Epithelial cell of esophagus (primary cell): Measurements from ENCODE around the gene CNOT3.

Source experiments
- DNase-seq: peaks from one replicate; pipeline ENCODE4 v3.0.0; 2010; ENCODE audit warnings: low read depth
- H3K4me3 ChIP-seq: 2 replicates; pipeline ENCODE4 v1.5.1; 2011; ENCODE audit warnings: mild to moderate bottlenecking, low read length, control low read depth
- CTCF ChIP-seq: IDR thresholded peaks from 2 replicates; pipeline ENCODE4 v1.5.1; 2011; ENCODE audit warnings: low read depth, mild to moderate bottlenecking, low read length, control low read depth, inconsistent platforms; ENCODE audit not compliant: insufficient read depth; ENCODE audit errors: missing control alignments

The CNOT3 gene

GRCh38 chr19:54108496-54108895, 29.1 kb upstream of the CNOT3 start:
- TF ChIP-seq CTCF = no peak
- H3K4me3 ChIP-seq = no peak overlapping the region
- no peak for DNase-seq

- DNase-seq = no peak
These were observed 27.9 kb upstream of the CNOT3 start for GRCh38 chr19:54109651-54110050.

DNA sequence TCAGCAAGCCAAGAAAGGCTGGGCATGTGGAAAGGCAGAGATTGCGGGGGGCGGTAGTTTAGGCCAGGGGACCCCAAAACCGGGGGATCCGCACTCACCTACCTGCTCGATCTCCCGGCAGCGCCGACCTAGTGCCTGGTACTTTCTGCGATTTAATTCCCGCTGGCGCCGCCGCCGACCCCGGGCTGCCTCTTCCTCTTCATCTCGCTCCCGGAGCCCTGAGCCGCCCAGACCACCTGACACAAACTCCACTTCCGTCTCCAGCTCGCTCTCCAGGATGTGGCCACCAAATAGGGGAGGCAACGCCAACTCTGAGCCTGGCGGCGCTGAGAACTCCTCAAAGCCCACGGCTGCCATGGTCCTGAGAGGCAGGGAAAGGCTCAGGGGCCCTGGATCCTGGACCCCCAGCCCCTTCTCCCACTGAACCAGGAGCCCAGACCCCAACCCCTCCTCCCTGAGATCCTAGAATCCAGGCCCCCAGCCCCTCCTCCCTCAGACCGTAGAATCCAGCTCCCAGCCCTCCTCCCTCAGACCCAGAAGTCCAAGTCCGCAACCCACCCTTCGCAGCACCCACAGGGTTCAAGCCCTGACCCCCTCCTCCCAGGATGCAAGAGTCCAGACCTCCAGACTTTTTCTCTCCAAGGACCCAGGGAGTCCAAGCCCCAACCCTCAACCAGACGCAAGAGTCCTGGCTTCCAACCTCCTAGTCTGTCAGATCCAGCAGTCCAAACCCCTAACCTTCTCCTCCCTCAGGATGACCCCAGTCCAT, 23.0 kb upstream of the CNOT3 start:
- TF ChIP-seq CTCF = no peak
- DNase-seq = peak; percentile 34
- peak overlapping the region; percentile 91 for H3K4me3 ChIP-seq

More at GRCh38 chr19:54109651-54110050, 27.9 kb upstream of the CNOT3 start:
- H3K4me3 ChIP-seq = no peak overlapping the region
- no peak for TF ChIP-seq CTCF

DNA sequence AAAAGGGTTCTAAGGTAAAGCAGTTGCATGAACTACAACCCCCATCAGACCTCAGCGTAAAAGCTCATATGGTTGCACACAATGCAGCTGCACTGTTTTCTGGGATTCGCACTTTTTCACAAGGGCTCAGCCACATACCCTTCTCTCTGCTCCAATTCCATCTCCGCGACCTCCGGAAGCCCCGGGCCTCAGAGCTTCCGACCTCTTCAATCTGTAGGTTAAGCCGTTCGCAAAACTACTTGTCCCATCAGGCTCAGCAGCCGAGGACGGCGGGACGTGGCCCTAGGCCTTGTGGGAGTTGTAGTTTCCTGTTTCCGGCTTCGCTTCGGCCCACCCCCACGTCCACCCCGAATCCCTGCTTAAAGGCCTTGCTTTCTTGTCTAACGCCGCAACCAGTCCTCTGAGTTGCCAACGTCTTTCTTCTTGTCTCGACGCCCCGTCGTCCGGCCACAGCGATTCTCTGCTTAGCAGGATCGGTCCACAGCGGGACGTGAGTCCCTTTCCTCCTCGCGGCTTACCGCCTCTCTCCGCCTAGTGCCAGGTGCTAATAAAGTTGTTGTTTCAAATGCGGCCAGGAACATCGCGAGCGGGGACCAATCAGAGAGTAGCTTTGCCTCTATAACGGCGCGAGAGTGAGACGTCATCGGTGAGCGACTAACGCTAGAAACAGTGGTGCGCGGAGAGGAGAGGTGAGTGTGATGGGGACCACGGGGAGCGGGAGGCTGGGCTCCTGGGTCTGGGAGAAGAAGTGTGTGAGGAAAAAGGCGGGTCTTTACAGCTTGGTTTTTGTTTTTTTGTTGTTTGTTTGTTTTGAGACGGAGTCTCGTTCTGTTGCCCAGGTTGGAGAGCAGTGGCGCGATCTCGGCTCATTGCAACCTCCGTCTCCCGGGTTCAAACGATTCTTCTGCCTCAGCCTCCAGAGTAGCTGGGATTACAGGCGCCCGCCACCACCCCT, 22.2 kb upstream of the CNOT3 start, which contains the start of the genes PRPF31 and TFPT:
Gene PRPF31 (plus strand): TSS at position 646 of the 955 bp plus-strand sequence. CDS start 2,525 bp downstream, outside the sequence.
Gene TFPT (minus strand): TSS at position 549 of the 955 bp plus-strand sequence. CDS start 388 bp downstream, at position 161.
- no peak for TF ChIP-seq CTCF
- peak within 1 kb of the TSS; percentile 91 for H3K4me3 ChIP-seq
- DNase-seq = peak; percentile 99

DNA sequence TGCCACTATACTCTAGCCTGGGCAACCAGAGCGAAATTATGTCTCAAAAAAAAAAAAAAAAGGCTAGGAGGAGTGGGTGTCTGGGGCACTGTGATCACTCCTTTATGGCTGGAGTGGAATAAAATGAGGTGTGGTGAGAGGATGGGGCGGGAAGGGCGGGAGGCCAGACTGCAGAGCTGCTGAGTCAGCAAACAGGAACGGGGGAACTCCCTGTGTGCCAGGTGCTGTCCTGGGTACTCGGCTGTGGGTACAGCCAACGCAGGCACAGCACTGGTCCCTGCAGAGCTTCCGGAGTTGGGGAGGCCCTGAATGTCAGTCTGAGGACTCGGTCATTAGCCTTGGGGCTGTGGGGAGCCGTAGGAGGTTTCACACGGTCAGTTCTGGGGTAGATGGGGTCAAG, 16.3 kb upstream of the CNOT3 start:
- TF ChIP-seq CTCF = no peak
- H3K4me3 ChIP-seq = no peak overlapping the region
- DNase-seq = no peak

DNA sequence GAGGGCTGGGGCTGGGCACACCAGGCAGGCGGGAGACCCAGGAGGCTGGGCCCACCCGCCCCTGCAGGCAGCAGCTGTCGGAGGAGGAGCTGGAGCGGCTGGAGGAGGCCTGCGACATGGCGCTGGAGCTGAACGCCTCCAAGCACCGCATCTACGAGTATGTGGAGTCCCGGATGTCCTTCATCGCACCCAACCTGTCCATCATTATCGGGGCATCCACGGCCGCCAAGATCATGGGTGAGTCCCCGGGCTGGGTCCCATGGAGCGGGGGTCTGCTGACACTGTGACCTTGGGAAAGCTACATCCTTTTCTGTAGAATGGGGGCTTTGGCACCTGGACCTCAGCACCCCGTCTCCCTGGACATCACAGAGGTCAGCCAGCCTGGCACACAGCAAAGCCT, 13.9 kb upstream of the CNOT3 start:
- no peak for TF ChIP-seq CTCF
- H3K4me3 ChIP-seq = no peak overlapping the region
- DNase-seq = no peak
